ENCODE data around the gene RAD18. TPM values are rescaled to one million over a fixed set of nuclear protein-coding genes. Genes with fewer than 3 reads are reported as not detected.

The RAD18 gene
- total and polyA plus RNA-seq, 9 donors: 3.8 to 7.1 (median 5.6) TPM

DNA sequence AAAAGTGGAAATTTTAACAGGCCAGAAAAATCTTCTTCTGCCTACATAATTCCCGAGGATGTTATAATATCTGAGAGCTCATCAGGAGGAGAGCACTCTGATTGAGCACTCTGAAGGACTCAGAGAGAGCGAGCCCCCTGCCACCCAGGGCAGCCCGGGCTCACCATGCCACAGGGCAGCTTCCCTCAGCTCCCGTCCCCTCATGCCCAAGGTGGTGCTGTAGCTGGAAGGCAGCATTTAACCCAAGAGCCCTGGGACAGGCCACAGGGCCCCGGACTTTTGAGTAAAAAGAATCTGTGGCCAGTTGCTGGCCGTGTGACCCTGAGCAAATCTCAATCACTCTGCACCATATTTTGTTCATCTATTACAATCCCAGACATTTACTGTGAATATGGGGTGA lies 23.5 kb upstream of the RAD18 start:
- WGBS (ENCODE audit: insufficient coverage): 96% methylated on average over 3 of the region's 6 CpGs

GRCh38 chr3:8985876-8986275 lies 22.6 kb upstream of the RAD18 start:
- WGBS (ENCODE audit: insufficient coverage): 82% methylated on average over 8 of the region's 9 CpGs

More for the DNA sequence above, 23.5 kb upstream of the RAD18 start:
- no peaks in the 10 kb centered on the region for H3K9me3 ChIP-seq (replicated peaks; ENCODE audit: control insufficient read depth, low read depth, low read length)
- no peaks in the 10 kb centered on the region for H3K27me3 ChIP-seq (ENCODE audit: control insufficient read depth, insufficient read depth, low read length)
- H3K27ac ChIP-seq (ENCODE audit: low read length): no peak overlapping the region
- no peak for DNase-seq
- H3K36me3 ChIP-seq (ENCODE audit: control insufficient read depth, insufficient read depth, low read length): peaks cover 27% of the 10 kb centered on the region
- no peak overlapping the region for H3K4me3 ChIP-seq (ENCODE audit: low read length)
- peaks cover 33% of the 10 kb centered on the region for H3K4me1 ChIP-seq (ENCODE audit: control insufficient read depth, insufficient read depth, low read length)

DNA sequence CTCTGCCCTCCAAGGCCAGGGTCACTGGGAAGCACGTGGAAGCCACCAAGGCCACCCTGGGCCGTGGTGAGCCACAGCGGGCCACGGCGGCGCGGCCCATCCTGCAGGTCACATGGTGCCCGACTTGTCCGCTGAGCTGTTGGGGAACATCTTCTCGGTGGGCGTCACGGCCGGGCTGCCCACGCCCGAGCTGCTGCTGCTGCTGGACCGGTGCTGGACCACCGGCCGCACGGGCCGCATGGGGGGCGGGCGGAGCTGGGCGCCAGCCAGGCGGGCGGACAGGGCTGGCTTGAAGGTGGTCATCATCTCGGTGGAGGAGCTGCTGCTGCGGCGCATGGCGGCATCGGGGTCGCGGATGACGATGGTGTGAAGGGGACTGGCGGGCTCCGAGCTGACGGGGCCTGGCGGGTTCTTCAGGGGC lies 22.1 kb upstream of the RAD18 start:
- Histone ChIP-seq H3K27me3 (ENCODE audit: control insufficient read depth, insufficient read depth, low read length) (no peaks in the 10 kb centered on the region), H3K4me1 (ENCODE audit: control insufficient read depth, insufficient read depth, low read length) (peaks cover 22% of the 10 kb centered on the region), H3K4me3 (ENCODE audit: low read length) (no peak overlapping the region), H3K27ac (ENCODE audit: low read length) (no peak overlapping the region), H3K36me3 (ENCODE audit: control insufficient read depth, insufficient read depth, low read length) (peaks cover 16% of the 10 kb centered on the region), H3K9me3 (replicated peaks; ENCODE audit: control insufficient read depth, low read depth, low read length) (no peaks in the 10 kb centered on the region)
- 95% methylated on average over 37 of the region's 37 CpGs for WGBS (ENCODE audit: insufficient coverage)
- no peak for DNase-seq

More at GRCh38 chr3:8985876-8986275, 22.6 kb upstream of the RAD18 start:
- Histone ChIP-seq H3K9me3 (replicated peaks; ENCODE audit: control insufficient read depth, low read depth, low read length) (no peaks in the 10 kb centered on the region), H3K27ac (ENCODE audit: low read length) (no peak overlapping the region), H3K36me3 (ENCODE audit: control insufficient read depth, insufficient read depth, low read length) (peaks cover 20% of the 10 kb centered on the region), H3K4me1 (ENCODE audit: control insufficient read depth, insufficient read depth, low read length) (peaks cover 26% of the 10 kb centered on the region), H3K27me3 (ENCODE audit: control insufficient read depth, insufficient read depth, low read length) (no peaks in the 10 kb centered on the region), H3K4me3 (ENCODE audit: low read length) (no peak overlapping the region)
- no peak for DNase-seq

GRCh38 chr3:8984526-8984925 lies 21.3 kb upstream of the RAD18 start:
- no CpG with 5 or more reads among the region's 7 CpGs for WGBS (ENCODE audit: insufficient coverage)
- H3K27ac ChIP-seq (ENCODE audit: low read length): no peak overlapping the region
- no peak for DNase-seq
- no peak overlapping the region for H3K4me3 ChIP-seq (ENCODE audit: low read length)
- H3K36me3 ChIP-seq (ENCODE audit: control insufficient read depth, insufficient read depth, low read length): peaks cover 7% of the 10 kb centered on the region
- peaks cover 19% of the 10 kb centered on the region for H3K4me1 ChIP-seq (ENCODE audit: control insufficient read depth, insufficient read depth, low read length)
- H3K9me3 ChIP-seq (replicated peaks; ENCODE audit: control insufficient read depth, low read depth, low read length): no peaks in the 10 kb centered on the region
- H3K27me3 ChIP-seq (ENCODE audit: control insufficient read depth, insufficient read depth, low read length): no peaks in the 10 kb centered on the region

GRCh38 chr3:8984081-8984480 lies 20.8 kb upstream of the RAD18 start:
- Histone ChIP-seq H3K9me3 (replicated peaks; ENCODE audit: control insufficient read depth, low read depth, low read length) (no peaks in the 10 kb centered on the region), H3K27me3 (ENCODE audit: control insufficient read depth, insufficient read depth, low read length) (no peaks in the 10 kb centered on the region), H3K27ac (ENCODE audit: low read length) (no peak overlapping the region), H3K4me3 (ENCODE audit: low read length) (no peak overlapping the region), H3K36me3 (ENCODE audit: control insufficient read depth, insufficient read depth, low read length) (peaks cover 7% of the 10 kb centered on the region), H3K4me1 (ENCODE audit: control insufficient read depth, insufficient read depth, low read length) (peaks cover 16% of the 10 kb centered on the region)
- no peak for DNase-seq
- WGBS (ENCODE audit: insufficient coverage): no CpG with 5 or more reads among the region's 6 CpGs

DNA sequence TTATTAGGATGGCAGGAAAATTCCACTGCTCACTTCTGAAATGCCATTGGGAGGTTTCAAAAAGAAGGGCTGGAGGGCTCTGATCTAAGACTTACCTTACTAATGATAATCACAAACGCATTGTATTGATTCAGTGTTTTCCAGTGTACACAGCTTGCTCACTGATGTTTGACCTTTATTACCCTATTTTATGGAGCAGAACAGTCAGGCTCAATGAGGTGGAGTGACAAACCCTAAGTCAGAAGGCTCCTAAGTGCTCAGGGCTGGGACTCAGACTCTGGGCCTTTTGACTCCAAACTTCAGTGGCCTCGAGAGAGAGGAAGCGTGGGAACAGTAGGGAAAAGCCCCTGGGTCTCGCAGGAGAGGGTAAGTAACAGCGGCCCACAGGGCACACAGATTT lies 20.3 kb upstream of the RAD18 start:
- Histone ChIP-seq H3K27ac (ENCODE audit: low read length) (no peak overlapping the region), H3K36me3 (ENCODE audit: control insufficient read depth, insufficient read depth, low read length) (peaks cover 7% of the 10 kb centered on the region), H3K4me3 (ENCODE audit: low read length) (no peak overlapping the region), H3K9me3 (replicated peaks; ENCODE audit: control insufficient read depth, low read depth, low read length) (no peaks in the 10 kb centered on the region), H3K4me1 (ENCODE audit: control insufficient read depth, insufficient read depth, low read length) (peaks cover 11% of the 10 kb centered on the region), H3K27me3 (ENCODE audit: control insufficient read depth, insufficient read depth, low read length) (no peaks in the 10 kb centered on the region)
- WGBS (ENCODE audit: insufficient coverage): 87% methylated on average over 5 of the region's 5 CpGs
- no peak for DNase-seq

DNA sequence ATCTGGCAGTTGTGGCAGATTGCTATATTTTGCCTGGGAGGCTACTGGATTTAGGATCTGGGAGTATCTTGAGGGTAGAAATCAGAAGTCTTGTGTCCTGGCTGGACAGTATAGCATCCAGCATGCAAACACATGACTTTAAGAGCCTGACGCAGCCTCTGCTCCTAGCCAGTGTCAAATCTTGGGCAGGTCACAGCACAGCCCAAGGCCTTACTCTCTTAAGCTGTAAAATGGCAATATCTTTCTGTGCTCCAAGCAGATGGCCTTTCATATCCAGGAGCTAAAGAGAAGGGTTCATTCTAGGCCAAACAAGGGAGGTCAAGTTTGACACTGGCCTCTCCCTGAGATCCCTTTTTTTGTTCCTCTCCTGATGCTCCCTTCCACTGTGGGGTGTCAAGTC lies 19.8 kb upstream of the RAD18 start:
- Histone ChIP-seq H3K9me3 (replicated peaks; ENCODE audit: control insufficient read depth, low read depth, low read length) (no peaks in the 10 kb centered on the region), H3K27ac (ENCODE audit: low read length) (no peak overlapping the region), H3K4me1 (ENCODE audit: control insufficient read depth, insufficient read depth, low read length) (peaks cover 6% of the 10 kb centered on the region), H3K4me3 (ENCODE audit: low read length) (no peak overlapping the region), H3K36me3 (ENCODE audit: control insufficient read depth, insufficient read depth, low read length) (peaks cover 7% of the 10 kb centered on the region), H3K27me3 (ENCODE audit: control insufficient read depth, insufficient read depth, low read length) (no peaks in the 10 kb centered on the region)
- no peak for DNase-seq
- WGBS (ENCODE audit: insufficient coverage): 60% methylated on average over 1 of the region's 1 CpG

- H3K27me3 ChIP-seq (ENCODE audit: control insufficient read depth, insufficient read depth, low read length): no peaks in the 10 kb centered on the region
- peaks cover 7% of the 10 kb centered on the region for H3K36me3 ChIP-seq (ENCODE audit: control insufficient read depth, insufficient read depth, low read length)
- no peak overlapping the region for H3K27ac ChIP-seq (ENCODE audit: low read length)
- WGBS (ENCODE audit: insufficient coverage): 0% methylated on average over 2 of the region's 5 CpGs
- H3K4me1 ChIP-seq (ENCODE audit: control insufficient read depth, insufficient read depth, low read length): peaks cover under 1% of the 10 kb centered on the region
- no peaks in the 10 kb centered on the region for H3K9me3 ChIP-seq (replicated peaks; ENCODE audit: control insufficient read depth, low read depth, low read length)
- no peak overlapping the region for H3K4me3 ChIP-seq (ENCODE audit: low read length)
- DNase-seq: peak; percentile 82
Measured at GRCh38 chr3:8982509-8982908, 19.2 kb upstream of the RAD18 start.

DNA sequence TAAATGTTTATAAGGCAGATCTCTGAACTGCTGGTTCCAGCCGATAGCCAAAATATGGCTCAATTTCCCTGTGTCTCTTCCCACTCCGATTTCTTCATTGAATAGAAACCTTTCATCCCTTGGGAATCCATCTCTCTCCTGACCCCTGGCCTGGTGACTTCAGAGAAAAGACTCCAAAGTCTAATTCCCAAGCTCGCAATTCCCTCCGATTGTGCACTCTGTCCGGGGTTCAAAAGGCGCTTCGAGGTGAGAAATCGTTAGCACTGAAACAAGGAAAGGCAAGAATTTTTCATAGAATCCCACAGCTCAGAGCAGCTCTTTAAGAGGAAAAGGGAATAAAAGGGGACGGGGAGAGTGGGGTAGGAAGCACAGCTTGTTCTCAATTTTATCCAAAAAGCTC lies 18.4 kb upstream of the RAD18 start:
- H3K9me3 ChIP-seq (replicated peaks; ENCODE audit: control insufficient read depth, low read depth, low read length): no peaks in the 10 kb centered on the region
- H3K4me3 ChIP-seq (ENCODE audit: low read length): no peak overlapping the region
- H3K36me3 ChIP-seq (ENCODE audit: control insufficient read depth, insufficient read depth, low read length): peaks cover 7% of the 10 kb centered on the region
- H3K4me1 ChIP-seq (ENCODE audit: control insufficient read depth, insufficient read depth, low read length): no peaks in the 10 kb centered on the region
- 62% methylated on average over 3 of the region's 9 CpGs for WGBS (ENCODE audit: insufficient coverage)
- H3K27ac ChIP-seq (ENCODE audit: low read length): no peak overlapping the region
- no peaks in the 10 kb centered on the region for H3K27me3 ChIP-seq (ENCODE audit: control insufficient read depth, insufficient read depth, low read length)
- no peak for DNase-seq

DNA sequence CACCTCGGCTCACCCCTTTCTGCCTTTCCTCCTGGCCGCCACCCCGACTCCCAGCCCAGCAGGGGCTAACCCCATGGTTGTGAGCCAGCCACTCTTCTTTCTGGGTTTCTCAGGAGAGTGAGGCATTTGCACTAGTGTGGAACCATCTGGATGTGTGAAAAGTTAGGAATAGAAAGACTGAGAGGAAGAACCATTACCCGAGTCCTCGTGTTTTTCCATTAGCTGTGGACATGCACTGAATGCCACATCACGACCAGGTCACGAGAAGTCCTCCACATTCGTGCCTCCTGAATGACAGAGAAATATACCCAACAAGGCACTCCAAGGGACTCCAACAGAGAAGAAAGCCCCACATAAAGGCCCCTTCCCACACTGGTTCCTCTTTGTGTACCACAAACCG lies 18.0 kb upstream of the RAD18 start:
- Histone ChIP-seq H3K27me3 (ENCODE audit: control insufficient read depth, insufficient read depth, low read length) (no peaks in the 10 kb centered on the region), H3K36me3 (ENCODE audit: control insufficient read depth, insufficient read depth, low read length) (peaks cover 7% of the 10 kb centered on the region), H3K4me1 (ENCODE audit: control insufficient read depth, insufficient read depth, low read length) (no peaks in the 10 kb centered on the region), H3K27ac (ENCODE audit: low read length) (no peak overlapping the region), H3K9me3 (replicated peaks; ENCODE audit: control insufficient read depth, low read depth, low read length) (no peaks in the 10 kb centered on the region), H3K4me3 (ENCODE audit: low read length) (no peak overlapping the region)
- 56% methylated on average over 2 of the region's 9 CpGs for WGBS (ENCODE audit: insufficient coverage)
- no peak for DNase-seq

- no peak for DNase-seq
- H3K27me3 ChIP-seq (ENCODE audit: control insufficient read depth, insufficient read depth, low read length): no peaks in the 10 kb centered on the region
- H3K27ac ChIP-seq (ENCODE audit: low read length): no peak overlapping the region
- peaks cover 7% of the 10 kb centered on the region for H3K36me3 ChIP-seq (ENCODE audit: control insufficient read depth, insufficient read depth, low read length)
- no peak overlapping the region for H3K4me3 ChIP-seq (ENCODE audit: low read length)
- H3K4me1 ChIP-seq (ENCODE audit: control insufficient read depth, insufficient read depth, low read length): no peaks in the 10 kb centered on the region
- no peaks in the 10 kb centered on the region for H3K9me3 ChIP-seq (replicated peaks; ENCODE audit: control insufficient read depth, low read depth, low read length)
- WGBS (ENCODE audit: insufficient coverage): 43% methylated on average over 4 of the region's 6 CpGs
Measured at GRCh38 chr3:8980756-8981257, 17.5 kb upstream of the RAD18 start.
